GM18520 (cell line): Measurements from ENCODE around the gene SLK.

Experiments
- ATAC-seq: cut with Tn5 transposase; IDR thresholded peaks from one replicate; pipeline ENCODE4 v1.9.1; 2021; ENCODE audit not compliant: unreplicated experiment

SLK gene

DNA sequence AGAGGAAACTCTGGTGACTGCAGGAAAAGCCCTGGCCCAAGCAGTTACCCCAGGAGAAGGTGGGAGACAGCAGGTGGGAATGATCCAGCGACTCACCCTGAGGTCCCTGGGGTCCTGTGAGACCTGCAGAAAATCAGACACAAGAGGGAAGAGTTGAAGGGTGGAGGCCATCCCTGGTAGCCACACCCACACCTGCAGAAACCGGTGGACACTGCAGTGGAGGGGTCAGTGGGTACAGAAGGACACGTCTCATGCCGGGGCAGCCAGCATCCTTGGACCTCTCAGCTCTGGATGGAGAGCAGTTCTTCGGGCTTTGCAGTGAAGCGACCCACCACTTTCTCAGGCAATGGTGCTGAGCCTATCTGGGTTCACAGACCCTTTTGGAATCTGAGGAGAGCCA is 79.7 kb downstream of the SLK start:
- no peak for ATAC-seq

DNA sequence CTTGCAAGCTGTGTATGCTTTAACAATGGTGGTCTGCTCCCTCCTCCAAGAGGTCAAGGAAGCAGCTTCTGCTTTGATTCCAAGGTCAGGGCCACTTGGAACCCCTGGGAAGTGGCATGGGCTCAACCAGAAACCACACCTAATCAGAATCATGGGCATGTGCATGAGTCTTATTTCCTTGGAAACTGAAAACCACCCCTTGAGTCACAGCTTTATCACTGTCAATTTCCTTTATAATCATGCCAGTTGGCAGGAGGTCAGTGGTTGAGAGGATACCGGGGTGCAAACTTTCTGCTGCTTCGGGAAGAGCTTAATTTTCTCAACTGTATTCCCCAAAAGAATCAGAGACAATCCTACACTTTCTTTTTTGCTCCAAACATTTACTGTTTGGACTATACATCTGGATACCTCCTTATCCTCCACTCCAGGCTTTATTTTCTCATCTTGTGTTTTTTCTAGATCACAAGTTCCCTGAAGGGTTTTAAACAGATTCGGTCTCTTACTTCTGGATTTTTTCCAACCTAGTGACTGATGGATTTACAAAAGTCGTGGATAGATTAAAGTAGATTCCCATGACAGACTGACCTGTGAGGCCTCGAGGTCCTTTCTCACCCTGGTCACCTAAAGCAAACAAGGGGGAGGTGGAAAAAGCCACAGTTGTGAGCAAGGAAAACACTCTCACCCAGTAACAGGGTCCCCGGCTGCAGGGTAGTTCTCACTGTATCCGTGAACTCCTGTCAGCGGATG is 82.7 kb downstream of the SLK start:
- no peak for ATAC-seq

DNA sequence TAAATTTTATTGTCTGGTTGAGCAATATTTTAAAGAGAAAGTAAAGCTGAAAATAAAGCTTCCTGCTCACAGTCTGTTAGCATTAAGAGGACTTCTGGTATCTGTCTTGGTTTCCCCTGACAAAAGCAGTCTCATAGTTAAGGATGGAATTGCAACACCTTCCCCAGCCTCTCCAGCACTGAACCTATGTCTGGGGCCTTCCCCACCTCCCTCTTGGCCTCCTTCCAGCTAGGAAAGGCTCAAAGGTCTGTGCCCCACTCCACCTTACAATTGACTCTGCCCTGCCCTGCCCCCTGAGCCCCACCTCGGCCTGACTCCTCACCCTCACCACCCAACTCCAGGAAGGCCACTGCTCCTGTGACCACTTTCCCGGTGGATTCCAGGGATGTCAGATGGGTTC is 85.5 kb downstream of the SLK start:
- ATAC-seq = no peak

DNA sequence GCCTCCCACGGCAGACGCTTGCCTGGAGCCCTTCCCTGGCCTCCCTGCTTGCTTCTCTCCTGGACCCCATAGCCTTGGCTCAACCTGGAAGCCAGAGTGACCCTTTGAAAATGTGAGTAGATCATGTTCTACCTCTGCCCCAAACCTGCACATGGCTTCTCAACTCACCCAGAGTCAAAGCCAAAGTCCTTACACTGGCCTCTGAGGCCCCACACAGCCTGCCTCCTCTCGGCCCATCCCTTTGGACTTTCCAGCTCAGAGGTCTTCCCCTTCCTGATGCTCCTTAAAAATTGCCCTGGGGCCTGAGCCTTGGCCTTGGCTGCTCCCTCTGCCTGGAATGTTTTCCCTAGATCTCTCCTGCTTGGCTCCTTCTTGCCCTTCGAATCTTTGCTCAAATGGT is 86.3 kb downstream of the SLK start:
- no peak for ATAC-seq

DNA sequence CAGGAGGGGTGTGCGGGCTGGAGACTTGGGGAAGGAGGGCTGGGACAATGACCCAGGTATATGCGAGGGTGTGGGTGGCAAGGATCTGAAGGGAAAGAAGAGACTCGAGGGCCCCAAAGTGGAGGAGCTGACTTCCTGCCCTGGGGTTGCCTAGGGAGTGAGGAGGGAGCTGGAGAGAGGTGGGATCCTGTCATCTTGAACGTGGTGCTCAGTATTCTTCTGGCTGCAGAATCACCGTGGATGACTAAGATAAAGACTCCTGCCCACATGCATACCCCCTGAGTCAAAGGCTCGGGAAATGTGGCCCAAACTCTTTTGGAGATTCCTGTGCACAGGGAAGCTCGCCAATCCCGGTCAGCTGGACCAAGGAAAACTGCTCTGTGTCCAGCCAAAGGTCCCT is 87.5 kb downstream of the SLK start:
- ATAC-seq = no peak

DNA sequence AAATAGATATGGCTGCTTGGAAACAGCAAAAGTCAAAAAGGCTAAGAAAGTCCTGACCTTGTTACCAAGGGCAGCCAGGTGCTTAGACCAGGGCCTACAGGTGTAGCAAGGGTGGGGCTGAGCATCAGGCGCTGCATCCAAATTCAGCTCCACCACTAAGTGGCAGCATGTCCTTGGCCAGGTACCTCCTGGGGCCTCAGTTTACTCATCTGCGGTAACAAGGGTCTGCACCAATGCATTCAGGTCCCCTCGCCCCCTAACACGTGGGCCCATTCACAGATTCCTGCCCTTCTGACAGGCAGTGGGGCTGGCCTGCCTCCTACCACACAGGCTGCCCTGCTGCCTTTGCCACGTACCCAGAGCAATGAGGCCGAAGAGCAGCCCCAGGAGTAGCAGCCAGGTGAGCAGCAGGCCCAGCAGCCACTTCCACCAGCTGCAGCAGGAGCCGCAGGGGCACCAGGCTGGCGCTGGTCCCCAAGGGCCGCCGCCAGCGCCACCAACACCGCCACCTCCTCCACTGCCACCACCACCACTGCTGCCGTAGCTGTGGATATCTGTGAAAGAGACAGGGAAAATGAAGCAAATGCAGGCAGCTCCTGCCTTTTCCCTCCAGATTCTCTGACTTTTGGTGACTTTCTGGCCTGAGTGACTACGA is 89.8 kb downstream of the SLK start:
- no peak for ATAC-seq

DNA sequence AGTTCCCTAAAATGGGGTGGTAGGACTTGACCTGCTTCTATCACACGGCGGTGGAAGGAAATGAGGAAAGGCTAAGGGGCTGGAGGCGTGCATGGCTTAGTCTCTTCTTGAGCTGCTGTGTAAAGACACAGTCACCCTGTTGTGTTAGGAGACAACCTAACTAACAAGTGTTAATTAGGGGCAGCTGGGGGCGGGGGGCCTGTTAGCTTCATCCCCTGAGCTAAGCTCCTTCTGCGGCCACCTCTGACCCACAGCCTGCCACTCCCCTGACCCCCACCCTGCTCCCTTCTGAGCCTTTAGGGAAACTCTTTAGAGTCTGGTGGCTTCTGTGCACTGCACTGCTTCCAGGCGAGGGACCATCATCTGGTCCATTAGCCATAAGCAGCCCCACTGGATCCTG is 90.8 kb downstream of the SLK start:
- ATAC-seq = no peak

DNA sequence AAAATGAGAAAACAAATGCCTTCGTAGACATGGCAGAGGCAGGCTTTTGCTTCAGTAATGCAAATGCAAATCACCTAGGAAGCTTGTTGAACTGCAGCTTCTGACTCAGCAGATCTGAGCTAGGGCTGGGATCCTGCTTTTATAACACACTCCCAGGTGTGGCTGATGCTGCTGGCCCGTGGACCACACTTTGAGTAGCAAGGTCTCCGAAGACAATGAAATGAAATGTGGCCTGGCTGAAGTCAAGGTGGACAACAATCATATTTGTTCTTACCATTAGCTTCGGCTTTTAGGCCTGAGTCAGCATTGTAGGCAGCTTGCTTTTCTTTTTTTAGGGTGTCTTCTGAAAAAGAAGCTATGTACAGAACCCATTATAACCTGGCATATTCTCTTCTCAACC is 92.4 kb downstream of the SLK start:
- ATAC-seq = no peak

DNA sequence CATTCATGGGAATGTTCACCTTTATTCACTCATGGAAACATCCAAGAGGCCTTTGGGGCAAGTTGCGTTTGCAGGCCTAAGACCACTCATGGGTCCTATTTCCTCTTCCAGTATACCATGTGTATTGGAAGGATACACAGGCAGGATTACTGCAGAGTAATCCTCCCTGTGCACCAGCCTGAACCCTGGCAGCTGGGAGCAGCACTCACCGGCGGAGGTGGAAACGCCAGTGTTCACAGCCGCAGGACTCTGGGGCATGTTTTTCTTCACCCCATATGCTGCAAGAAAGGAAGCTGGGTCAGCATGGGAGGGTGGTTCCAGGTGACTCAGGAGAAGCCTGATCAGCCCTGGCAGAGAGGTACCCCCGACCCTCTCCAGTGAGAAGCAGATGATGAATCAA is 94.3 kb downstream of the SLK start:
- no peak for ATAC-seq

DNA sequence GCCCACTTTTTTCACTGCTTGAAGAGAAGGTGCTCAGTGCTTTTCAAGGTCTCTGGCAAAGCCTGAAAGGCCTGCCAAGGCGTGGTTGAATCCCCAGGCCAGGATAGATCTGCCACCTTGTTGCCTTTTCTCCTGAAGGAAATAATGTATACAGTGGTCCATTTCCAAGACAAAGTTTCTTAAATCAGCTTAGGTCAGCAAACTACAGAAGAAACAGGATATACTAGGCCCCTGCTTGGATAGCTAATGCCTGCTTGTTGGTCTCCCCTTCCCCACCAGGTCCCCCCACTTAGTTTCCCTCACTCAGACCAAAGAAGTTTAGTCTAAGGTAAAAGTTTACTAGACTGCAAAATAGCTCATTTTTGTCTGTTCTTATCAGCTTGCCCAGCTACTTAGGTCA is 98.8 kb downstream of the SLK start:
- ATAC-seq = no peak

DNA sequence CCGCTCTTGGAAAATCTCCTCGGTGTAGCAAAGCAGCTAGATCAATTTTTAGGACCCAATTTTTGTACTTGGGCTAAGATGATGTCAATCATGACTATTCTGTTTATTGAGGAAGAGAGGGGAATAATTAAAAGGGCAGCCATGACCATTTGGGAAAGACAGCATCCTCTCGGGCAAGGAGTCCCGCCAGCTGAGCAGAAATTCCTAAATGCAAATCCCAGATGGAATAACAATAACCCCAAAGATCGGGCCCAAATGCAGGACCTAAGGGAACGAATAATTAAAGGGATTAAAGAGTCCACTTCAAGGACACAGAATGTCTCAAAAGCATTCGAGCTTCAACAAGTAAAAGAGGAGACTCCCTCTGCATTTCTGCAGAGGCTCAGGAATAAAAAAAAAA is 100.0 kb downstream of the SLK start:
- no peak for ATAC-seq

DNA sequence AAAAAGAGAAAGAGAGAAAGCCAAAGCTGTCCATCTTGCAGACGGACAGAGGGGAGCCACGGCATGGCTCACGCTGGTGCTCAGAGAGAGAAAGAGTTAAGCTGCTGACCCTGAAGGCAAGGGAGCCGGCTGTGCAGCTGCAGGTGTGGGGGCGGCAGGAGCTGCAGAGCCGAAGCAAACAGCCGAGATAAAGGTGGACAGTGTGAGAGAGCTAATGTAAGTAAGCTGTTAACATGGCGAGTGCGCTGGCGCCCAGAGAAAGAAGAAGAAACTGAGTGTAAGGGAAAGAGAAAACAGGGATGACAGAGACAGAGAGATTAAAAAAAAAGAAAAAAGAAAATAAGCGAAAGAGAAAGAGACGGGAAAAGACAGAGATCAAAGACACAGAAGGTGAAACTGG is 100.6 kb downstream of the SLK start:
- no peak for ATAC-seq

DNA sequence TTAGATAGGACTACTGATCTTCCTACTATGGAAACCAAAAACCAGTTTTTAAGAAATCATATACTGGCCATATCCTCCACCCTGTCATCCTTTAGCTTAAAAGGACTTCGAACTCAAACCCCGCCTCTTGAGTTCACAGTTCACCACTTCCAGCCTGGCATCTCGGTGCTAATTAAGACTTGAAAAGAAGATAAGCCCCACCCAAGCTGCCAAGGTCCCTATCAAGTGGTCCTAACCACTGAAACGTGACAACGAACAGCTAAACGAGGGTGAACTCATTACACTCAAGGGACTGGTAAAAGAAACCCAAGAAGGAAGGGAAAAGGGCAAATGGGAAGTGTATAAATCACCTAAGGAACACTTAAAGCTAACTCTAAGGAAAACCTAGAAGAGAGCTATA is 102.7 kb downstream of the SLK start:
- ATAC-seq = no peak

DNA sequence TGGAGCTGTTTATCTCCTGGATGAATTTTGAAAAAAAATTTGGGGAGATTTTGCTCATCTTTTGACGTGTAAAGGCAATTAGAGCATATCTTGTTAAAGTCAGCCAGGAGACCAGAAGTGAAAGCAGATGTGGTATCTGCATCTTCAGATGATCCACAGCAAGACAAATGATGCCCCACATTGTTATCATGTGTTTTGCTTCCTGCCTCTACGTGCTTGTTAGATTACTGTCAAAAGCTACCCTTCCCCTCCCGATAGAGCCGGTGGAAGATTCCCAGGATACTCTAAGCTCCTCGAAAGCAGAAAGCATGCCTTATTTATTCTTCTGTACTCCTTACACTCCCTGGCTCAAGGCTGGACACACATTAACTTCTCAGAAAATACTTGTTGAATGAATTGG is 105.8 kb downstream of the SLK start:
- no peak for ATAC-seq

DNA sequence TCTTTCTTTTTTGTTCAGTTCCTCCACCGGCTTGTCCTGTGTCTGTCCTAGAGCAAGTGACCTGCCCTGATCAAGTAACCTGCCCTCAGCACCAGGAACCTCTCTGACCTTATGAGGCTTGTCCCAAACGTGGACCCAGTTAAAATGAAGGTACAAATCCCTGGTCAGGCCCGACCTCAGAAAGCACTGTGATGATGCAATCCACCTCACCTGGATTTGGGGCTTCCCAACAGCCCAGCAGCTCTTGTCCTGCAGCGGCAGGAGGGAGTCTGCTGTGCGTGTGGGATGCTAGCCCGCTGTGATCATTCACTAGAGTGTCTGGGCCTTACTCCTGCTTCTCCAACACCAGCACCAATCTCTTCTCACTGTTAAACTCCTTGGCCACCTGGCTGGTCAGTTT is 107.6 kb downstream of the SLK start:
- ATAC-seq = no peak

DNA sequence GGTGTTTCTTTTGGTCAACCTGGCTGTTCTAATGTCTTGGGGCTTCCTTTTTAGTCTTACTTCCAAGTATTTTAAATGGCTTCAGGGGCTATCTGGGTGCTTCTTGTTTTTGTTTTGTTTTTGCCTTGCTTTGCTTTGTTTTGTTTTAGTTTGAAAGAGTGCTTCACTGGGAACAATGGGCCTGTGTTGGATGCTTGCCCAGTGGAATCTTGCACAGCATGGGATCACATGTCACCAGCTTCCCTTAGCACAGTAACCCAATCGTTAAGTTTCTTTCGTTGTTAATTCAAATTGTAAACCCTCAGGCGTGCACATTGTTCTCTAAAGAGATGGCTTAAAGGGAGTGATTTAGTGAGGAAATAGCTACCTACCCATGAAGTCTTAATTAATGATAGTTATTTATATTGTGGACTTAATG is 109.8 kb downstream of the SLK start:
- ATAC-seq = no peak

DNA sequence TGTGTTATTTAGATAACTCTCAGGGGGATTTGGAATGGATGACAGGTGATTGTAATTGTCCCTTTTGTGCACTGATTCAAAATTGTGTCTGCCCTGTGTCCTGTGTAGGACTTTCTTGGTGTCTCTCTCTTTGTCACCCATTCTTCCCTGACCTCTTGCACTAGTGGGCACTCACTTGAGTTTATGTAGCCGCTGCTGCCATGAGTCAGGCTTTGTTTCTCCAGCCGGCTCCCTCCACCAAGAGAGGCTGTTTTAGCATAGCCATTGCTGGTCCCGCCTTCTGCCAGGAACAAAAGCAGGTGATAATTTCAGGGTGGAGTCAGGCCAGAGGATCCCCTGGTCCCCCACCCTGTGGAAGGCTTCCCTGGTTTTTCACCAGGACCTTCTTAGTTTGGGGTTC is 110.3 kb downstream of the SLK start:
- no peak for ATAC-seq

DNA sequence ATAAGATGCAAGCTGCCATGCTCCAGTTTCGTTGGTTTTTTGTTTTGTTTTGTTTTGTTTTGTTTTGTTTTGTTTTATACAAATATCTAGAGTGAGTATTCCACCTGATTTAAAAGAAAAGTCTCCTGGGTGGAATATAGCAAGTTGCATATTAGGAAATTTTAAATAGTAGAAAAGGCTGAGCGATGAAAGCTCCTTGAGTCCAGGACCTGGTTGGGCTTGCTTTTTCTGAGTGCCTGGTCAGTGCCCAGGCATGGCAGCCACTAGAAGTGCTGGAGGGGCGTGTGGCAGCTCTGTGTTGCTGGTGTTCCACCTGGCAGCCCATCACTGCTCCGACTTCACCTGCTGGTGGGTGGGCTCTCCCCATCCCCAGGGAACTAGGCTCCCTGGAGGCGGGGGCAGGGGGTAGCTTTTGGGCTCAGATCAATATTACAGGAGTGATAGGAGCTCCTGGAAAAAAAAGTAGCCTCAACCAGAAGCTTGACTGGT is 110.8 kb downstream of the SLK start:
- ATAC-seq = no peak
